ENCODE data around the gene CBFA2T2. TPM values are rescaled to one million over a fixed set of nuclear protein-coding genes. Genes with fewer than 3 reads are reported as not detected.

CBFA2T2 gene
- total and polyA plus RNA-seq, 5 donors = 5.6 to 13.9 (median 12.0) TPM

- intact Hi-C loops (cut with DNase I) = no loop called here
- no peaks in the 10 kb centered on the region for H3K9me3 ChIP-seq (ENCODE audit: control insufficient read depth, low read length)
- H3K27me3 ChIP-seq (ENCODE audit: control insufficient read depth, insufficient read depth) = no peaks in the 10 kb centered on the region
- peaks cover 9% of the 10 kb centered on the region for H3K4me1 ChIP-seq (ENCODE audit: control insufficient read depth, insufficient read depth, low read length)
- WGBS = 59% methylated on average over 11 of the region's 11 CpGs
- H3K27ac ChIP-seq (ENCODE audit: low read length) = no peak overlapping the region
- no peak overlapping the region for H3K4me3 ChIP-seq (ENCODE audit: low read length)
- ATAC-seq (peak; percentile 82 to 84), DNase-seq (peak in 1 of 3 donors; percentile 83)
Observed at GRCh38 chr20:33647603-33648395, 157.9 kb downstream of the CBFA2T2 start.

GRCh38 chr20:33648396-33649004 is 158.6 kb downstream of the CBFA2T2 start:
- Histone ChIP-seq H3K9me3 (ENCODE audit: control insufficient read depth, low read length) (no peaks in the 10 kb centered on the region), H3K4me3 (ENCODE audit: low read length) (no peak overlapping the region), H3K4me1 (ENCODE audit: control insufficient read depth, insufficient read depth, low read length) (peaks cover 9% of the 10 kb centered on the region), H3K27ac (ENCODE audit: low read length) (no peak overlapping the region), H3K27me3 (ENCODE audit: control insufficient read depth, insufficient read depth) (no peaks in the 10 kb centered on the region)
- ATAC-seq (peak in 1 of 2 donors; percentile 28), DNase-seq (peak in 1 of 3 donors; percentile 47)
- intact Hi-C loops (cut with DNase I) = no loop called here
- 69% methylated on average over 14 of the region's 14 CpGs for WGBS

GRCh38 chr20:33649201-33649681 is 159.3 kb downstream of the CBFA2T2 start:
- peak; percentile 79 to 89 (median 89) for DNase-seq
- Histone ChIP-seq H3K4me1 (ENCODE audit: control insufficient read depth, insufficient read depth, low read length) (peaks cover 9% of the 10 kb centered on the region), H3K9me3 (ENCODE audit: control insufficient read depth, low read length) (no peaks in the 10 kb centered on the region), H3K4me3 (ENCODE audit: low read length) (no peak overlapping the region), H3K27ac (ENCODE audit: low read length) (no peak overlapping the region), H3K27me3 (ENCODE audit: control insufficient read depth, insufficient read depth) (no peaks in the 10 kb centered on the region)
- ATAC-seq = peak; percentile 56 to 63
- intact Hi-C loops (cut with DNase I) = no loop called here
- WGBS = 70% methylated on average over 19 of the region's 19 CpGs

- Histone ChIP-seq H3K4me3 (ENCODE audit: low read length) (no peak overlapping the region), H3K27me3 (ENCODE audit: control insufficient read depth, insufficient read depth) (no peaks in the 10 kb centered on the region), H3K4me1 (ENCODE audit: control insufficient read depth, insufficient read depth, low read length) (peaks cover 9% of the 10 kb centered on the region), H3K9me3 (ENCODE audit: control insufficient read depth, low read length) (no peaks in the 10 kb centered on the region), H3K27ac (ENCODE audit: low read length) (no peak overlapping the region)
- ATAC-seq (no peak), DNase-seq (peak in 1 of 3 donors; percentile 40)
- WGBS = 90% methylated on average over 11 of the region's 11 CpGs
- intact Hi-C loops (cut with DNase I) = loop anchor here in 3 of 4 donors (5.0 kb wide), 2 partner anchors 188 to 193 kb away; no protein-coding TSS in a partner anchor
Observed at GRCh38 chr20:33650111-33650752, 160.3 kb downstream of the CBFA2T2 start.

- peaks cover 9% of the 10 kb centered on the region for H3K4me1 ChIP-seq (ENCODE audit: control insufficient read depth, insufficient read depth, low read length)
- ATAC-seq (no peak), DNase-seq (peak in 1 of 3 donors; percentile 33)
- WGBS = 86% methylated on average over 10 of the region's 10 CpGs
- intact Hi-C loops (cut with DNase I) = loop anchor here in 3 of 4 donors (5.0 kb wide), 2 partner anchors 189 to 194 kb away; no protein-coding TSS in a partner anchor
- no peaks in the 10 kb centered on the region for H3K27me3 ChIP-seq (ENCODE audit: control insufficient read depth, insufficient read depth)
- no peaks in the 10 kb centered on the region for H3K9me3 ChIP-seq (ENCODE audit: control insufficient read depth, low read length)
- H3K4me3 ChIP-seq (ENCODE audit: low read length) = no peak overlapping the region
- H3K27ac ChIP-seq (ENCODE audit: low read length) = no peak overlapping the region
Observed at GRCh38 chr20:33650753-33651561, 161.1 kb downstream of the CBFA2T2 start.

GRCh38 chr20:33651562-33652048 is 161.7 kb downstream of the CBFA2T2 start:
- intact Hi-C loops (cut with DNase I) = loop anchor here in 3 of 4 donors (5.0 kb wide), 2 partner anchors 189 to 194 kb away; no protein-coding TSS in a partner anchor
- Histone ChIP-seq H3K27ac (ENCODE audit: low read length) (no peak overlapping the region), H3K4me1 (ENCODE audit: control insufficient read depth, insufficient read depth, low read length) (peaks cover 9% of the 10 kb centered on the region), H3K27me3 (ENCODE audit: control insufficient read depth, insufficient read depth) (no peaks in the 10 kb centered on the region), H3K9me3 (ENCODE audit: control insufficient read depth, low read length) (no peaks in the 10 kb centered on the region), H3K4me3 (ENCODE audit: low read length) (no peak overlapping the region)
- ATAC-seq (no peak), DNase-seq (no peak)
- 82% methylated on average over 13 of the region's 13 CpGs for WGBS

- Histone ChIP-seq H3K4me3 (ENCODE audit: low read length) (no peak overlapping the region), H3K27me3 (ENCODE audit: control insufficient read depth, insufficient read depth) (no peaks in the 10 kb centered on the region), H3K27ac (ENCODE audit: low read length) (no peak overlapping the region), H3K9me3 (ENCODE audit: control insufficient read depth, low read length) (no peaks in the 10 kb centered on the region), H3K4me1 (ENCODE audit: control insufficient read depth, insufficient read depth, low read length) (peaks cover 3% of the 10 kb centered on the region)
- DNase-seq (peak in 2 of 3 donors; percentile 78 to 90), ATAC-seq (peak; percentile 63 to 66)
- intact Hi-C loops (cut with DNase I) = loop anchor here in 3 of 4 donors (5.0 kb wide), 2 partner anchors 191 to 196 kb away; no protein-coding TSS in a partner anchor
- 32% methylated on average over 16 of the region's 16 CpGs for WGBS
Observed at GRCh38 chr20:33653218-33653899, 163.5 kb downstream of the CBFA2T2 start.

GRCh38 chr20:33653900-33654596 is 164.2 kb downstream of the CBFA2T2 start:
- intact Hi-C loops (cut with DNase I) = loop anchor here in 3 of 4 donors (5.0 kb wide), 2 partner anchors 192 to 197 kb away; no protein-coding TSS in a partner anchor
- DNase-seq (peak in 2 of 3 donors; percentile 63 to 66), ATAC-seq (peak; percentile 5)
- WGBS = 82% methylated on average over 11 of the region's 11 CpGs
- Histone ChIP-seq H3K4me3 (ENCODE audit: low read length) (no peak overlapping the region), H3K4me1 (ENCODE audit: control insufficient read depth, insufficient read depth, low read length) (no peaks in the 10 kb centered on the region), H3K9me3 (ENCODE audit: control insufficient read depth, low read length) (no peaks in the 10 kb centered on the region), H3K27ac (ENCODE audit: low read length) (no peak overlapping the region), H3K27me3 (ENCODE audit: control insufficient read depth, insufficient read depth) (no peaks in the 10 kb centered on the region)

GRCh38 chr20:33654680-33655161 is 164.8 kb downstream of the CBFA2T2 start:
- no peak overlapping the region for H3K27ac ChIP-seq (ENCODE audit: low read length)
- H3K9me3 ChIP-seq (ENCODE audit: control insufficient read depth, low read length) = no peaks in the 10 kb centered on the region
- peak; percentile 1 to 4 for ATAC-seq
- H3K4me3 ChIP-seq (ENCODE audit: low read length) = no peak overlapping the region
- no peaks in the 10 kb centered on the region for H3K4me1 ChIP-seq (ENCODE audit: control insufficient read depth, insufficient read depth, low read length)
- peak in 1 of 3 donors; percentile 42 for DNase-seq
- intact Hi-C loops (cut with DNase I) = loop anchor here in 3 of 4 donors (5.0 kb wide), 2 partner anchors 192 to 197 kb away; no protein-coding TSS in a partner anchor
- no peaks in the 10 kb centered on the region for H3K27me3 ChIP-seq (ENCODE audit: control insufficient read depth, insufficient read depth)
- WGBS = 70% methylated on average over 14 of the region's 14 CpGs

Data from right cardiac atrium (tissue), 5 donors.